Esophagus squamous epithelium (tissue), 4 donors: ENCODE measurements around the gene MOB3A.
"Not testable (repeated sequence)": the region's sequence is repeated elsewhere in the genome, so short reads cannot be mapped to it uniquely, and the experiment has no call there.

ENCODE experiments used
- POLR2A ChIP-seq, 4 donors: fragments of 450-650 bp; IDR thresholded peaks; one replicate each; pipeline ENCODE4 v1.6.1; 2017; ENCODE audit warnings: antibody characterized with exemption in 4 of 4, mild to moderate bottlenecking in 4 of 4, moderate library complexity in 3 of 4
- TF ChIP-seq, protein P1 (sequence below), 6 experiments: fragments of 450-650 bp in 4 of 6; fragments of 200-600 bp in 2 of 6; sonication (generic) in 2 of 6; IDR thresholded peaks; one replicate each; pipeline ENCODE4 v1.5.1; 2016 to 2019; ENCODE audit warnings: antibody characterized with exemption in 6 of 6, mild to moderate bottlenecking in 4 of 6, moderate library complexity in 4 of 6

- TF ChIP-seq, protein P1, sequence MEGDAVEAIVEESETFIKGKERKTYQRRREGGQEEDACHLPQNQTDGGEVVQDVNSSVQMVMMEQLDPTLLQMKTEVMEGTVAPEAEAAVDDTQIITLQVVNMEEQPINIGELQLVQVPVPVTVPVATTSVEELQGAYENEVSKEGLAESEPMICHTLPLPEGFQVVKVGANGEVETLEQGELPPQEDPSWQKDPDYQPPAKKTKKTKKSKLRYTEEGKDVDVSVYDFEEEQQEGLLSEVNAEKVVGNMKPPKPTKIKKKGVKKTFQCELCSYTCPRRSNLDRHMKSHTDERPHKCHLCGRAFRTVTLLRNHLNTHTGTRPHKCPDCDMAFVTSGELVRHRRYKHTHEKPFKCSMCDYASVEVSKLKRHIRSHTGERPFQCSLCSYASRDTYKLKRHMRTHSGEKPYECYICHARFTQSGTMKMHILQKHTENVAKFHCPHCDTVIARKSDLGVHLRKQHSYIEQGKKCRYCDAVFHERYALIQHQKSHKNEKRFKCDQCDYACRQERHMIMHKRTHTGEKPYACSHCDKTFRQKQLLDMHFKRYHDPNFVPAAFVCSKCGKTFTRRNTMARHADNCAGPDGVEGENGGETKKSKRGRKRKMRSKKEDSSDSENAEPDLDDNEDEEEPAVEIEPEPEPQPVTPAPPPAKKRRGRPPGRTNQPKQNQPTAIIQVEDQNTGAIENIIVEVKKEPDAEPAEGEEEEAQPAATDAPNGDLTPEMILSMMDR (IDR thresholded peaks at IDR 0.05), result not testable (repeated sequence)
- TF ChIP-seq POLR2A (IDR thresholded peaks at IDR 0.05), result not testable (repeated sequence)
These were observed 4.1 kb downstream of the MOB3A start for GRCh38 chr19:2091926-2092525.
